WTC11 (cell line): ENCODE results near the gene KAZALD1.

ENCODE experiments used
- CTCF ChIP-seq: fragments of 200-600 bp; IDR thresholded peaks from 2 replicates; pipeline ENCODE4 v1.8.0; 2022; ENCODE audit warnings: antibody characterized with exemption
- FOXP4 ChIP-seq: sonication (generic); formaldehyde crosslinking; IDR thresholded peaks from 2 replicates; pipeline ENCODE4 v1.8.0; 2022; ENCODE audit warnings: mild to moderate bottlenecking, missing genetic modification reagents
- JUN ChIP-seq: sonication (generic); formaldehyde crosslinking; IDR thresholded peaks from 2 replicates; pipeline ENCODE4 v1.8.0; 2023; ENCODE audit warnings: mild to moderate bottlenecking, missing genetic modification reagents
- MAX ChIP-seq: sonication (generic); formaldehyde crosslinking; IDR thresholded peaks from 2 replicates; pipeline ENCODE4 v1.8.0; 2022; ENCODE audit warnings: mild to moderate bottlenecking, missing genetic modification reagents
- NFE2L1 ChIP-seq: sonication (generic); formaldehyde crosslinking; IDR thresholded peaks from 2 replicates; pipeline ENCODE4 v1.8.1; 2023; ENCODE audit warnings: missing genetic modification reagents
- NFYB ChIP-seq: sonication (generic); formaldehyde crosslinking; conservative IDR thresholded peaks from 2 replicates; pipeline ENCODE4 v1.8.0; 2022; ENCODE audit warnings: low read depth, missing genetic modification reagents
- NR2C2 ChIP-seq: sonication (generic); formaldehyde crosslinking; IDR thresholded peaks from 2 replicates; pipeline ENCODE4 v1.8.0; 2022; ENCODE audit warnings: mild to moderate bottlenecking, missing genetic modification reagents
- RELA ChIP-seq: sonication (generic); formaldehyde crosslinking; IDR thresholded peaks from 2 replicates; pipeline ENCODE4 v1.8.1; 2022; ENCODE audit warnings: missing genetic modification reagents, mild to moderate bottlenecking, borderline replicate concordance
- SP1 ChIP-seq: sonication (generic); formaldehyde crosslinking; conservative IDR thresholded peaks from 2 replicates; pipeline ENCODE4 v1.8.1; 2022; ENCODE audit warnings: missing genetic modification reagents
- TCF7 ChIP-seq: sonication (generic); formaldehyde crosslinking; IDR thresholded peaks from 2 replicates; pipeline ENCODE4 v1.8.0; 2022; ENCODE audit warnings: mild to moderate bottlenecking, low read depth, missing genetic modification reagents, moderate library complexity
- TP53 ChIP-seq: sonication (generic); formaldehyde crosslinking; IDR thresholded peaks from 2 replicates; pipeline ENCODE4 v1.8.1; 2023; ENCODE audit warnings: mild to moderate bottlenecking, missing genetic modification reagents
- ZBTB21 ChIP-seq: sonication (generic); formaldehyde crosslinking; IDR thresholded peaks from 2 replicates; pipeline ENCODE4 v1.8.1; 2023; ENCODE audit warnings: mild to moderate bottlenecking, missing genetic modification reagents, borderline replicate concordance
- TF ChIP-seq, protein P1 (sequence below): sonication (generic); formaldehyde crosslinking; conservative IDR thresholded peaks from 2 replicates; pipeline ENCODE4 v1.8.1; 2022; ENCODE audit warnings: mild to moderate bottlenecking, missing genetic modification reagents
- TF ChIP-seq, protein P2 (sequence below): sonication (generic); formaldehyde crosslinking; IDR thresholded peaks from 2 replicates; pipeline ENCODE4 v1.8.1; 2023; ENCODE audit warnings: mild to moderate bottlenecking, missing genetic modification reagents, moderate library complexity

- no peak for TF ChIP-seq CTCF
- TF ChIP-seq NFYB (CRISPR knock-in tag), result no peak
- no peak for TF ChIP-seq FOXP4 (CRISPR knock-in tag)
- TF ChIP-seq SP1 (CRISPR knock-in tag), result no peak
- no peak for TF ChIP-seq MAX (CRISPR knock-in tag)
- TF ChIP-seq ZBTB21 (CRISPR knock-in tag), result no peak
- no peak for TF ChIP-seq TCF7
- TF ChIP-seq, protein P1, sequence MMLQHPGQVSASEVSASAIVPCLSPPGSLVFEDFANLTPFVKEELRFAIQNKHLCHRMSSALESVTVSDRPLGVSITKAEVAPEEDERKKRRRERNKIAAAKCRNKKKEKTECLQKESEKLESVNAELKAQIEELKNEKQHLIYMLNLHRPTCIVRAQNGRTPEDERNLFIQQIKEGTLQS, result no peak
- TF ChIP-seq JUN (CRISPR knock-in tag), result no peak
- no peak for TF ChIP-seq RELA (CRISPR knock-in tag)
- TF ChIP-seq TP53, result no peak
- no peak for TF ChIP-seq NR2C2 (CRISPR knock-in tag)
- no peak for TF ChIP-seq NFE2L1 (CRISPR knock-in tag)
- TF ChIP-seq, protein P2, sequence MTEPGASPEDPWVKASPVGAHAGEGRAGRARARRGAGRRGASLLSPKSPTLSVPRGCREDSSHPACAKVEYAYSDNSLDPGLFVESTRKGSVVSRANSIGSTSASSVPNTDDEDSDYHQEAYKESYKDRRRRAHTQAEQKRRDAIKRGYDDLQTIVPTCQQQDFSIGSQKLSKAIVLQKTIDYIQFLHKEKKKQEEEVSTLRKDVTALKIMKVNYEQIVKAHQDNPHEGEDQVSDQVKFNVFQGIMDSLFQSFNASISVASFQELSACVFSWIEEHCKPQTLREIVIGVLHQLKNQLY (CRISPR knock-in tag), result no peak
These were observed 29.1 kb upstream of the KAZALD1 start for GRCh38 chr10:101032637-101033224.
